GM19438 (cell line): ENCODE measurements around the gene TSPAN31.

Experiments used
- ATAC-seq: cut with Tn5 transposase; IDR thresholded peaks from one replicate; pipeline ENCODE4 v1.9.1; 2021; ENCODE audit warnings: low read depth; ENCODE audit not compliant: unreplicated experiment

The TSPAN31 gene

DNA sequence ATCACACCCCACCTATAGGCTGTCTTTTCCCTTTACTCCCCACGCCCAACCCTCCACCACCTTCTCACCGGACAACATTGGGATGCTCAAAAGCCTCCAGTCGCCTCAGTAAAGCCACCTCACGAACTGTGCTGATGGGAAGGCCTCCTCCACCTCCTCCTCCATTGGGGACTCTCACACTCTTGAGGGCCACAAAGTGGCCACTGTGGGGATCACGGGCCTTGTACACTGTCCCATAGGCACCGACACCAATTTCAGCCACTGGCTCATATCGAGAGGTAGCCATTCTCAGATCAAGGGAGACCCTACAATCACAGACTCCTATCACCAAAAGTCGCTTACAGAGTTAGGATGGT lies 6.6 kb downstream of the TSPAN31 start:
- ATAC-seq, result no peak

DNA sequence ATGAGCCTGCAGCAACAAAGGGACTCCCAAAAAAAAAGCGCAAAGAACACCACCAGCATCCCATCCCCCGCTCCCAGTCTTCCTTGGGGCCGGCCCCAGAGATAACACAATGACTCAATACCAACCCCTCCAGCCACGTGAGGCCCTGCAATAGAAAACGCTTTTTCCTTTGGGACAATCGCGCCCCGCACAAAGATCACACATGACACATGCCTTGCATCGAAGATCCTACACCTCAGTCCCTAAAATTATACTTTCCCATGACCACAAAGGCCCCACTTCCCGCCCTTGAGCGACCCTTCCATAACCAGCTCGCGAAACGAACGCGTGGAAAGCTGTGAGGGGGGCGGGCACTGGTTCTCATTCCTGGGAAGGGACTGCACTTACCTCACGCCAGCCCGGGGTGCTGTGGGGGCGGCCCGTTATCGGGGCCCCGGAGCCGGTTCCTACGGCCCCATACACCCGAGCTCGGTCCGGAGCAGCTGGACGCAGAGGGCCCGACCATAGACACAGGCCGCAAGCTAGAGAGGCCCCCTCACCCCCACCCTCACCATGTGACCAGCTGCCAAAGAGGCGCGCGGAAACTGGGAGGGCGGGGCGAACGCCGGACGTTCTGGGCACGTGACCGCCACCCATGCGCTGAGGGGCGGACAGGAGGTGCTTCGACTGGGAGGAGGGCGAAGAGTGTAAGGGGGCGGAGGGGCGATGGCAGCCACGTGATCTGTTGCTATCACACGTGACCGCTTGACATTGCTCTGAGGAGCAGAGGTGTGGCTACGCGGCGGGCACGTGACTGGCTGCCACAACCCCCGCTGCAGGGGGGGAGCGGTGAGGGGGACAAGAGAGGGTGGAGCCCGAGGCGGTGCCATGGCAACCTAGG lies 7.2 kb downstream of the TSPAN31 start, which contains the start of gene CDK4:
Gene CDK4 (minus strand): TSS at position 523 of the 880 bp plus-strand sequence. CDS start 593 bp downstream, outside the sequence.
- peak; percentile 68 for ATAC-seq

DNA sequence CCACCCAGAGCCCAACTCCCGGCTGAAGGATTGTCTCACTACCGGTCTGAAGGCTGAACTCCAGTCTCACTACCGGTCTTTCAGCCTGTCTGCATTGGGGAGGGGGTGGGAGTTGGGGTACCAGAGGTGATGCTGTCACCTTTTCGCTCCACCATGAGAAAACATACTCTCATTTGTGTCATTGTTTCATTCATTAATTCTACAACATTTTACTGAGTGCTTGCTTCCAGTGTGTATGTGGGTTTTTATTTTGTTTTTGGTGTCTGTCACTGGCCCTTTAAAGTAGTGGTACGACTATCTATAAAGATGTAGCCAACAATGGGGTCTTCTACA lies 7.8 kb downstream of the TSPAN31 start:
- no peak for ATAC-seq

- no peak for ATAC-seq
Measured at GRCh38 chr12:57753756-57754337, 9.0 kb downstream of the TSPAN31 start.

DNA sequence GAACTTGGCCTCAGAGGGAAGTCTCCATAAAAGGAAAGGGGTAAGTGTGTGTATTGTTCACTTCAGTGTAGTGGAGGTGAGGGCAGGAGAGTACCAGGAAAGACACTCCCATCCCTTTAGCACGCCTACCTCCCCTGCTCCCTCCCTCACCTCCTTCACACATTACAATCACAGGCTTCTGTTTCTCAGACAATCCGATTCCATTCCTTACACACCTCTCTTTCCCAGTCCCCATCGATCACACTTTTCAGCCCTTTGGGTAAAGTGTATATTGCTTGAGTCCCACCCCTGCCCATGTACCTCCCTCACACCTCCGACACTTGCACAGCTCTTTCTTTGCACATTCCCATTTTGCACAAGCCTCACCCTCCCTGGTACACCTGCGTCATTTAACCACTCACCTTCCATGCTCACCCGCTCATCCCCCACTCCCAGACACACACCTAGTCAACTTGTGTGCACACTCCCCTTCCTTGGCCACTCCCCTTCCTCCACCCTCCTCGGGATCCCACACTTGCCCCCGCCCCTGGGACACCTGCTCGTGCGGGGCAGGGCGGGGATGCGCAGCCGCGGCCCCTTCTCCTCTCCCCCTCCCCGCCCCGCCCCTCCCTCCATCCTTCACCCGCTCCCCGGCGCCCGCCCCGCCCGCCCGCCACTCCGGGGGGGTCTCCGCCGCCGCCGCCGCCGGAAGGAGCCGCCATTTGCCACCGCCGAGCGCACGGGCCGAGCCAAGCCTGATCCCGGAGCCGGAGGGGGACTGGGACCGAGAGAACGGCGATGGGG lies 9.8 kb downstream of the TSPAN31 start, which contains the start of gene MARCHF9:
Gene MARCHF9 (plus strand): TSS at position 693 of the 783 bp plus-strand sequence. CDS start 426 bp downstream, outside the sequence.
- ATAC-seq, result peak; percentile 37

GRCh38 chr12:57755194-57755453 lies 10.3 kb downstream of the TSPAN31 start:
- ATAC-seq, result no peak

DNA sequence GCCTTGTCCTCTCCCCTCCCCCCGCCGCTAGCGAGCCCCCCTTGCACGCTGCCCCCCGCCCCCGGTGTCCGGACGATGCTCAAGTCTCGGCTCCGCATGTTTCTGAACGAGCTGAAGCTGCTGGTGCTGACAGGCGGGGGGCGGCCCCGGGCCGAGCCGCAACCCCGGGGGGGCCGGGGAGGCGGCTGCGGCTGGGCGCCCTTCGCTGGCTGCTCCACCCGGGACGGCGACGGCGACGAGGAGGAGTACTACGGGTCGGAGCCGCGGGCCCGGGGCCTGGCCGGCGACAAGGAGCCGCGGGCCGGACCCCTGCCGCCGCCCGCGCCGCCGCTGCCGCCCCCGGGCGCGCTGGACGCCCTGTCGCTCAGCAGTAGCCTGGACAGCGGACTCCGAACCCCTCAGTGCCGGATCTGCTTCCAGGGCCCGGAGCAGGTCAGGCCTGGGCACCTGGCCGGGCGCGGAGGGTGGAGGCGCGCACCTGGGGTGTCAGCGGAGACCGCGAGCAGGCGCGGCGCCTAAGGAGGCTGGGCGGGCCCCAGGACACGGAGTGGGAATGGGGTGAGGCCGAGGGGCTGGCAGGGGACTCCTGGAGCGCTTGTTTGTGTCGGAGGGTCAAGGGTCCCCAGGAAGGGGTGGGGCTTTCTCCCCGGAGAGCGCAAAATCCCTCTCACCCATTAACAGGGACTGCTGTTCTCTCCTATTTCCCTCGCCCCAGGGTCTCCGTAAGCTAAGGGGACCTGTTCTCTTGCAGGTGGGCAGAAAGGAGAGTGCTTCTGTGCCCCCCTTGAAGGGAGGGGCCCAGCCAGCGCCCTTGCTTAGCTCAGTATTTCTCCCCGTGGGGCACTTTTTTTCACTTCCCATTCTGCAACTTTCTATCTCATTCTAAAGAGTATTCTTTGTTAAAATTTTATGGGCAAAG lies 10.9 kb downstream of the TSPAN31 start:
- ATAC-seq, result no peak

GRCh38 chr12:57756406-57757341 lies 11.8 kb downstream of the TSPAN31 start:
- ATAC-seq, result no peak

DNA sequence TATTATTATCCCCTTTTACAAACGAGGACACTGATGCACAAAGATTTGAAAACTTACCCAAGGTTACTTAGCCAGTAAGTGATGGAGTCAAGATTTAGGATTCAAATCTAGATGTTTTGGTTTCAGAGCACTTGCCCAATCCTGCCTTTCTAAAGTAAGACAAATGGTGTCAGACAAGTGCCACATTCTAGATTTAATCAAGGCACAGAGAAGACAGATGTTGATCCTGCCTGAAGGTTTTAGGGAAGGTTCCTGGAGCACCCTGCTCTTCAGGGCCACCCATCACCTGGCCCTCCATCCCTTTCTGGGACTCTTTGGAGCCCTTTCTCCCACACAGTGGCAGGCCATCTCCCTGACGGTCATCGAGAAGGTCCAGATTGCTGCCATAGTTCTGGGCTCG lies 12.9 kb downstream of the TSPAN31 start:
- no peak for ATAC-seq

DNA sequence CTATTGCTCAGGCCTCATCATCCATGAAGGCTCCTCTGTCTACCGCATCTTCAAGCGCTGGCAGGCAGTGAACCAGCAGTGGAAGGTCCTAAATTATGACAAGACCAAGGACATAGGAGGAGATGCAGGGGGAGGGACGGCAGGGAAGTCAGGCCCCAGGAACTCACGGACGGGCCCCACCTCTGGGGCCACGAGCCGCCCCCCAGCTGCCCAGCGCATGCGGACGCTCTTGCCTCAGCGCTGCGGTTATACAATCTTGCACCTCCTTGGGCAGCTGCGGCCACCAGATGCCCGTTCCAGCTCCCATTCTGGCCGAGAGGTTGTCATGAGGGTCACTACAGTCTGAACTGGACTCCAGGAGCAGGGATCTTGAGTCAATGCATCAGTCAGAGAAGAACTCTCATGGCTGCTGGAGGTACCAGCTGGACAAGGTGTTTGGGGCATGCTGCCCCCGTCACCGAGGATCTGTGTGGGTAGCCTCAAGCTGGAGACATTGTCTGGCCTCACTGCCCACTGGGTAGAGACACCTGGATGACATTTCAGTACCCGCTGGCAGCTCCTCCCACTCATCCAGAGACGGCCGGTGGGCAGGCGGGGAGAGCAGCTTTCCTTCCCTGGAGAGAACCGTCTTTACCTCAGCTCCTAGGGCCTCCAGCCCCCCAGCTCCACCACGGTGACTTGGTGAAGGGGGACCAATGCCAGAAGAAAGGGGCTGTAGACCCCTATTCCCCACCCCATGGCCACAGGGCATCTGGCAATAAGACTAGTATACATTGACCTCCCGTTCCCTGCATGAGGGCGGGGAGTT lies 13.9 kb downstream of the TSPAN31 start:
- no peak for ATAC-seq

DNA sequence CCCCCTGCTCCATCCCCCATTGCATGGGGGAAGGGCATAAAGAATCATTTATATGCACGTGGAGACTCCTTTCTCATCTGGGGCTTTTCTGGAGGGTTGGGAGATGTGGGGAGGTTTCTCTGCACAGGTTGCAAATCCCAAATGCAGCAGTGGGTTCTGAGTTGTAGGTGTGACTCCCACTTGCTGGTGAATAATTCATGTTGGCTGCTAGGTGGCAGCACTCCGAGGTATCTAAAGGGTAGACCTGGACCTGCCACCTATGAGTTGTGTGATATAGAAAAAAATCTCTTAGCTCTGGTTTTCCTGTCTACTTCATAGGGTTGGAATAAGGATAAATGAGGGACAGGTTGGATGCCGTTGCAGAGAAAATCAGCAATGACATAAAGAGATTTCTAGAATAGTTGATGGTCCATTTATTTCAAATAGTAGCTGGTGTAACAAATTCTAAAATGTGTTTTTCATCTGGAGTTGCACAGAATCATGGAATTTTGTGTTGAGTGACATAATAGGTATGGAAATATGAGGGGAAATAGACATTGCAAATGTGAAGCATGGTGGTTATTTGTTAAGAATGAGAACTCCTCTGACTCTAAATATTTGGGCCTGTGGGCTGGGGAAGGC lies 14.6 kb downstream of the TSPAN31 start:
- ATAC-seq, result no peak

DNA sequence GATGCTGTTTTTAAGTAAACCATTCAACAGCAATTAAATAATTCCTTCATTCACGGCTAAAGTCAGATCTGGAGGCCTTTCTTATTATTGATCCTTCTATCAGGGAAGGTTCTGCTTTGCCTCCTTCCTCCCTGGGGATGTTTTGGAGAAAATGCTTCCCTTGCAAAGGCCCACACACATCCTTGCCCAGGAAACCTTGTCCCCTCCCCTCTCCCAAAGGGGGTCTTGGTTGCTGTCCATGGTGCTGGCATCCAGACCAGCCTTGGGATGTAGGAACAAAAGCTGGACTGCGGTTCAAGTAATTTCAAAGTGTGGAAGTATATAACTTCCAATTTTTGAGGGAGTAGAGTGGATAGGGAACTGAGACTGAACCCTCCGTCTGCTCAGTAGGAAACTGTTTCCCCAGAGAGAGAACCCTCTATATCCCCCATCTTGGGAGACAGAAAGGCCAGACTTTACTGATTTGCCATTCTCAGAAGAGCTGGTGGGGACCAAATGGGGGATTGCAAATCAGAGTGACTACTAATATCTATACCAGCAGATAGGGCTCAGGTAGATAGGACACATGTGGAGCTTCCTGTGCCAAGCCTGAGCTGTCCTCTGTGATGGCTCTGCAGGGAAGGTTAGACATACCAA lies 15.6 kb downstream of the TSPAN31 start:
- ATAC-seq, result no peak

DNA sequence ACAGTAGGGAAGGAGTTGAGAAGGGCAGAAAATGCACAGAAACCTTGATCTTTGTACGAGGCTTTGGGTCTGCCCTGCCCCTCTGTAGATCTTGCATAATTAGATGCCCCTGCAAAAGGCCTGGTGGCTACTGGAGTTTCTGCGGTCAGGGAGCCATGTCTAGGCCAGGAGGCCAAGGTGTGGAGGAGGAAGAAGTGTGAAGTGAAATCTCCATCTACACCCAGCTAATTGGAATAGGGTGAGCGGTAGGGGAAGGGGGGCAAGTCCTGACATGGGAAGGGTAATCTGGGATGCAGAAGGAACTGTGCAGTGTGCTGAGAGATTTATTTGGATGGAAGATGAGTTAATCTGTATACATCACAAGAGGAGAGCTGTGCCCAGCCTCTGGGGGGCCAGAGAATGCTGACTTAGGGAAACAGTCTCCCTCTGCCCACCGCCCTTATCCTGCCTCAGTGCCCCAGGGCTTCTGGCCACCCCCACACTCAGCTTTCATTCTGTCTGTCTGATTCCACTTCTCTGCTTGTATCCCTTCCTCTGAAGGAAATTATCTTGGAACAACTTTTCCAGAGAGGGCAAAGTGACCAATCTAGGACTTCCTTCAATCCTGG lies 16.7 kb downstream of the TSPAN31 start:
- ATAC-seq, result no peak

DNA sequence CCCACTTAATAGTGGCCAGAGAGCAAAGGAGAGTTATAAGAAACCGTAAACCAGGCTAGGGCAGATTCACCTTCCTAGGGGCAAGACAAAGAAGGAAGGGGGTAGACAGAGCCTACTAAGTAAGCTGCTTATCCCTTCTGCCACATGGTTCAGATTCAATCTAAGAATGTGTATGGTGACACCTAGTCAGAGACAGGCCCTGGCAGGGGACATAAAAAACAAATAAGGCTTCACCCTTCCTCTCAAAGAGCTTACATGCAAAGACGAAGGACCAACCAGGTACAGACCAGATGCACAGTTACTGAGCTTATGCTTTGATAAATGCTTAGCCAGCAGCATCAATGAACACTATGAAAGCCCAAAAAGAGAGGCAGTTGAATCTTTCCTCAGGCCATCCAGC lies 17.6 kb downstream of the TSPAN31 start:
- no peak for ATAC-seq

GRCh38 chr12:57763881-57764661 lies 19.2 kb downstream of the TSPAN31 start:
- no peak for ATAC-seq

- no peak for ATAC-seq
Measured at GRCh38 chr12:57764662-57765002, 19.8 kb downstream of the TSPAN31 start.
